ENCODE measurements around the gene HDHD3.

The HDHD3 gene

DNA sequence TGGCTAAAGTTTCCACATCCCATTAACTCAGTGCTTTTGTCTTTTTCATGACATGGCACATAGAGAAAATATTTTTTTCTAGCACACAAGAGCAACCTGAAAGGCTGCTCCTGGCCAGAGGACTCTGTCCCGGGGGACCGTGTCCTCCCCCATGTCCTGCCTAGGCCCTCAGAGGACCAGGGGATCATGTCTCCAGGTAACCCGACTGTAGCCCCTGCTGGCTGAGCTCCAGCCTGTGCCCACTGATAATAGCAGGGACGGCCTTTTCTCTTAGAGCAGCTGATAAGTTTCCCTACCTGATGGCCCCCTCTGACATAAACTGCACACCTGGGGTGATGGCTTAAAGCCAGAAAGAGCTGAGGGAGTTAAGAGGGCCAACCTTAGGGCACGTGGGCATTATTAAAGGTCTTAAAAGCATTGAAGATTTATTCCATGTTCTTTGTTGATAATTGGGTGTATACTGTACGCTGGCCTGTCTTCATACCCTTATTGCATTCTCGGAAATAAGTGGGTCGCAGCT is 5.9 kb downstream of the HDHD3 start (continued):
- TF ChIP-seq, protein P1, sequence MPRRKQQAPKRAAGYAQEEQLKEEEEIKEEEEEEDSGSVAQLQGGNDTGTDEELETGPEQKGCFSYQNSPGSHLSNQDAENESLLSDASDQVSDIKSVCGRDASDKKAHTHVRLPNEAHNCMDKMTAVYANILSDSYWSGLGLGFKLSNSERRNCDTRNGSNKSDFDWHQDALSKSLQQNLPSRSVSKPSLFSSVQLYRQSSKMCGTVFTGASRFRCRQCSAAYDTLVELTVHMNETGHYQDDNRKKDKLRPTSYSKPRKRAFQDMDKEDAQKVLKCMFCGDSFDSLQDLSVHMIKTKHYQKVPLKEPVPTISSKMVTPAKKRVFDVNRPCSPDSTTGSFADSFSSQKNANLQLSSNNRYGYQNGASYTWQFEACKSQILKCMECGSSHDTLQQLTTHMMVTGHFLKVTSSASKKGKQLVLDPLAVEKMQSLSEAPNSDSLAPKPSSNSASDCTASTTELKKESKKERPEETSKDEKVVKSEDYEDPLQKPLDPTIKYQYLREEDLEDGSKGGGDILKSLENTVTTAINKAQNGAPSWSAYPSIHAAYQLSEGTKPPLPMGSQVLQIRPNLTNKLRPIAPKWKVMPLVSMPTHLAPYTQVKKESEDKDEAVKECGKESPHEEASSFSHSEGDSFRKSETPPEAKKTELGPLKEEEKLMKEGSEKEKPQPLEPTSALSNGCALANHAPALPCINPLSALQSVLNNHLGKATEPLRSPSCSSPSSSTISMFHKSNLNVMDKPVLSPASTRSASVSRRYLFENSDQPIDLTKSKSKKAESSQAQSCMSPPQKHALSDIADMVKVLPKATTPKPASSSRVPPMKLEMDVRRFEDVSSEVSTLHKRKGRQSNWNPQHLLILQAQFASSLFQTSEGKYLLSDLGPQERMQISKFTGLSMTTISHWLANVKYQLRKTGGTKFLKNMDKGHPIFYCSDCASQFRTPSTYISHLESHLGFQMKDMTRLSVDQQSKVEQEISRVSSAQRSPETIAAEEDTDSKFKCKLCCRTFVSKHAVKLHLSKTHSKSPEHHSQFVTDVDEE (CRISPR knock-in tag; IDR thresholded peaks at IDR 0.05) = no peak
- TF ChIP-seq SNAI2 (CRISPR knock-in tag; IDR thresholded peaks at IDR 0.05) (no peak), GLIS3 (CRISPR knock-in tag; IDR thresholded peaks at IDR 0.05) (no peak), TCF4 (CRISPR knock-in tag; IDR thresholded peaks at IDR 0.05; ENCODE audit: borderline replicate concordance) (no peak), ZNF70 (CRISPR knock-in tag; IDR thresholded peaks at IDR 0.05) (no peak), ZNF565 (CRISPR knock-in tag; conservative IDR thresholded peaks at IDR 0.05; ENCODE audit: low read depth) (no peak)
- TF ChIP-seq, protein P2, sequence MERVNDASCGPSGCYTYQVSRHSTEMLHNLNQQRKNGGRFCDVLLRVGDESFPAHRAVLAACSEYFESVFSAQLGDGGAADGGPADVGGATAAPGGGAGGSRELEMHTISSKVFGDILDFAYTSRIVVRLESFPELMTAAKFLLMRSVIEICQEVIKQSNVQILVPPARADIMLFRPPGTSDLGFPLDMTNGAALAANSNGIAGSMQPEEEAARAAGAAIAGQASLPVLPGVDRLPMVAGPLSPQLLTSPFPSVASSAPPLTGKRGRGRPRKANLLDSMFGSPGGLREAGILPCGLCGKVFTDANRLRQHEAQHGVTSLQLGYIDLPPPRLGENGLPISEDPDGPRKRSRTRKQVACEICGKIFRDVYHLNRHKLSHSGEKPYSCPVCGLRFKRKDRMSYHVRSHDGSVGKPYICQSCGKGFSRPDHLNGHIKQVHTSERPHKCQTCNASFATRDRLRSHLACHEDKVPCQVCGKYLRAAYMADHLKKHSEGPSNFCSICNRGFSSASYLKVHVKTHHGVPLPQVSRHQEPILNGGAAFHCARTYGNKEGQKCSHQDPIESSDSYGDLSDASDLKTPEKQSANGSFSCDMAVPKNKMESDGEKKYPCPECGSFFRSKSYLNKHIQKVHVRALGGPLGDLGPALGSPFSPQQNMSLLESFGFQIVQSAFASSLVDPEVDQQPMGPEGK (CRISPR knock-in tag; IDR thresholded peaks at IDR 0.05; ENCODE audit: borderline replicate concordance) = no peak

DNA sequence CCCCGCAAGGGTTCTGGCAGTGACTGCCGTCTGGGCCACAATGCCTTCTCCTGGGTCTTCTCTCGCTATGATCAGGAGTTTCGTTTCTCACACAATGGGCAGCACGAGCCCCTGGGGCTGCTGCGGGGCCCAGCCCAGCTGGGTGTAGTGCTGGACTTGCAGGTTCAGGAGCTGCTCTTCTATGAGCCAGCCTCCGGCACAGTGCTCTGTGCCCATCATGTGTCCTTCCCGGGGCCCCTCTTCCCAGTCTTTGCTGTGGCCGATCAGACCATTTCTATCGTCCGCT is 7.0 kb downstream of the HDHD3 start:
- no peak for ATAC-seq
- TF ChIP-seq ESRRG (CRISPR knock-in tag; IDR thresholded peaks at IDR 0.05) (no peak), TOX (CRISPR knock-in tag; IDR thresholded peaks at IDR 0.05; ENCODE audit: borderline replicate concordance) (no peak), ZFP3 (CRISPR knock-in tag; IDR thresholded peaks at IDR 0.05) (no peak), ZNF8 (CRISPR knock-in tag; IDR thresholded peaks at IDR 0.05) (no peak), BACH2 (CRISPR knock-in tag; IDR thresholded peaks at IDR 0.05; ENCODE audit: borderline replicate concordance) (no peak), ZNF565 (CRISPR knock-in tag; conservative IDR thresholded peaks at IDR 0.05; ENCODE audit: low read depth) (no peak), ZFP30 (CRISPR knock-in tag; IDR thresholded peaks at IDR 0.05) (no peak), RARB (CRISPR knock-in tag; IDR thresholded peaks at IDR 0.05) (no peak), SNAI2 (CRISPR knock-in tag; IDR thresholded peaks at IDR 0.05) (no peak), CSDC2 (CRISPR knock-in tag; IDR thresholded peaks at IDR 0.05) (no peak), OSR1 (CRISPR knock-in tag; IDR thresholded peaks at IDR 0.05) (no peak), ZNF70 (CRISPR knock-in tag; IDR thresholded peaks at IDR 0.05) (no peak)
- TF ChIP-seq, protein P3, sequence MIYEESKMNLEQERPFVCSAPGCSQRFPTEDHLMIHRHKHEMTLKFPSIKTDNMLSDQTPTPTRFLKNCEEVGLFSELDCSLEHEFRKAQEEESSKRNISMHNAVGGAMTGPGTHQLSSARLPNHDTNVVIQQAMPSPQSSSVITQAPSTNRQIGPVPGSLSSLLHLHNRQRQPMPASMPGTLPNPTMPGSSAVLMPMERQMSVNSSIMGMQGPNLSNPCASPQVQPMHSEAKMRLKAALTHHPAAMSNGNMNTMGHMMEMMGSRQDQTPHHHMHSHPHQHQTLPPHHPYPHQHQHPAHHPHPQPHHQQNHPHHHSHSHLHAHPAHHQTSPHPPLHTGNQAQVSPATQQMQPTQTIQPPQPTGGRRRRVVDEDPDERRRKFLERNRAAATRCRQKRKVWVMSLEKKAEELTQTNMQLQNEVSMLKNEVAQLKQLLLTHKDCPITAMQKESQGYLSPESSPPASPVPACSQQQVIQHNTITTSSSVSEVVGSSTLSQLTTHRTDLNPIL (CRISPR knock-in tag; IDR thresholded peaks at IDR 0.05; ENCODE audit: low read depth) = no peak
- TF ChIP-seq, protein P2 (CRISPR knock-in tag; IDR thresholded peaks at IDR 0.05; ENCODE audit: borderline replicate concordance) = no peak
- TF ChIP-seq, protein P1 (CRISPR knock-in tag; IDR thresholded peaks at IDR 0.05) = no peak
- TF ChIP-seq, protein P4, sequence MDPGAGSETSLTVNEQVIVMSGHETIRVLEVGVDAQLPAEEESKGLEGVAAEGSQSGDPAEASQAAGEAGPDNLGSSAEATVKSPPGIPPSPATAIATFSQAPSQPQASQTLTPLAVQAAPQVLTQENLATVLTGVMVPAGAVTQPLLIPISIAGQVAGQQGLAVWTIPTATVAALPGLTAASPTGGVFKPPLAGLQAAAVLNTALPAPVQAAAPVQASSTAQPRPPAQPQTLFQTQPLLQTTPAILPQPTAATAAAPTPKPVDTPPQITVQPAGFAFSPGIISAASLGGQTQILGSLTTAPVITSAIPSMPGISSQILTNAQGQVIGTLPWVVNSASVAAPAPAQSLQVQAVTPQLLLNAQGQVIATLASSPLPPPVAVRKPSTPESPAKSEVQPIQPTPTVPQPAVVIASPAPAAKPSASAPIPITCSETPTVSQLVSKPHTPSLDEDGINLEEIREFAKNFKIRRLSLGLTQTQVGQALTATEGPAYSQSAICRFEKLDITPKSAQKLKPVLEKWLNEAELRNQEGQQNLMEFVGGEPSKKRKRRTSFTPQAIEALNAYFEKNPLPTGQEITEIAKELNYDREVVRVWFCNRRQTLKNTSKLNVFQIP (CRISPR knock-in tag; IDR thresholded peaks at IDR 0.05; ENCODE audit: borderline replicate concordance, low read depth) = no peak
